RCC 7860 (cell line): ENCODE data around the gene RASAL2.
"Not testable (repeated sequence)": the region's sequence is repeated elsewhere in the genome, so short reads cannot be mapped to it uniquely, and the experiment has no call there.

ENCODE experiments used
- DNase-seq: peaks from one replicate; pipeline ENCODE4 v3.0.0-alpha.2; 2015; ENCODE audit warnings: low spot score
- FAIRE-seq: peaks from 2 replicates; lab custom pipeline; 2012; peaks lifted over from hg19 to GRCh38; lab: Jason Lieb, UNC

The RASAL2 gene

GRCh38 chr1:178109348-178110143, 15.6 kb downstream of the RASAL2 start:
- FAIRE-seq: no peak
- no peak for DNase-seq

DNA sequence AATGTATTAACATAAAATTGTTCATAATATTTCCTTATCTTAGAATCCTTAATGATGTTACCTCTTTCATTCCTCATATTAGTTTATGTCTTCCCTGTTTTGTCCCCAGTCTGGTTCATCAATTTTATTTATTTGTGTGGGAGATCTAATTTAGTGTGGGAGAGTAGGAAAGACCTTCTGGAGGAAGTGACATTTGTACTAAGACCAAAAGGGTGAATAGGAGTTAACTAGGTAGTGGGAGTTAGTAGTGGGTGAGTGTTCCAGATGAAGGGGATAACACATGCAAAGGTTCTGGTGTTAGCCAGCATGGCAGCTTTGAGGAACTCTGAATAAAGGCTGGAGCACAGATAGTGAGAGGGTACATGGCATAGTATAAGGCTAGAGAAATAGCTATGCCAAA, 21.4 kb downstream of the RASAL2 start:
- no peak for FAIRE-seq
- no peak for DNase-seq

DNA sequence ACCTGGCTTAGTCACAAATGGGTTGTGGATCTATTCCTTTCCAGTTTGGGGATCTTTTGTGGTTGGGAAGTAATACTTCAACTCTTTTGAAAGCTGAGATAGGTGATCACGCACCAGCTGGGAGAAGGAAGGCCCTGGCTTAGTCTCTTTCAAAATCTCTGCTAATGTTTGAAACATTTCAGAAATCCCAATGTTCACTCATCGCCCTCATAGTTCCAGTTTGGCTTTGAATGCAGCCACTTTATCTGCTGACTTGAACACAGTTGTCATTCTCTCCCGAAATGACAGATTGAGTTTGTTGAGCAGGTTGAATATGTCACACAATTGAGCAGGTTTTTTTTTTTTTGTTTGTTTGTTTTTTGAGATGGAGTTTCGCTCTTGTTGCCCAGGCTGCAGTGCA, 24.6 kb downstream of the RASAL2 start:
- FAIRE-seq: no peak
- DNase-seq: no peak

DNA sequence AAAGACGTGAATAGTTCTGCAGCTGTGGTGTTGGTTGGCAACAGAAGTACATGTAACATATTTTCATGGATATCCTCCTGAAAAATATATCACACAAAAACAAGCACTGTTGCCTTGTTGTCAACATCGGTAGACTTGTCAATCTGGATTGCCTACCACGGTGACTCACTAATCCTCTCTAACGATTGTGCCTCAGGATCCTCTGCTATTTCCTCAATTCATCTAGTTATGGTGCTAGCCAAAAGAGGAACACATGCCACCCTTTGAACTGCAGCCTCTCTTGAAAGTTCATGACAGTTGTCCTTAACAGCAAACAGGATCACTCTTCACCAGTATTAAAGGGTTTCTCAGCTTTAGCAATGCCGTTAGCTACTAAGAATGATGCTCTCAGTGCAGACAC, 25.7 kb downstream of the RASAL2 start:
- no peak for DNase-seq
- FAIRE-seq: no peak

DNA sequence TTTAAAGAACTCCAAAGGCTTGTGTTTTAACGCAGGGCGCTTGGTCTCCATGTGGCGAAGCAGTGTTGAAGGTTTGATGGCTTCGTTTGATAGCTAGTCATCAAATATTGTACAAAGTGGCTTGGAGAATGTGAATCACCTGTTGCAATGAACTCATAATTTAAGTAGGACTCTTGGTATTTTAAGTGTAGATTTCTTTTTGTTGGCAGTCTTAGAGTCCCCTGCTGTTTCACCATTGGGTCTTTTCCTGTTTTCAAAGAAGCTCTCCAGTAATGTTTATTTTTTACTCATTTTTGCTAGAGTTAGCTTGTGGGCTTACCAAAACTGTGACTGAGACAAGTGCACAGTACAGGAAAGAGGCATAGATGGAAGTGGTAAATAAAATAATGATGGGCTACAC, 26.2 kb downstream of the RASAL2 start:
- DNase-seq: no peak
- FAIRE-seq: no peak

- not testable (repeated sequence) for FAIRE-seq
Observed at GRCh38 chr1:178120520-178121052, 26.7 kb downstream of the RASAL2 start.

DNA sequence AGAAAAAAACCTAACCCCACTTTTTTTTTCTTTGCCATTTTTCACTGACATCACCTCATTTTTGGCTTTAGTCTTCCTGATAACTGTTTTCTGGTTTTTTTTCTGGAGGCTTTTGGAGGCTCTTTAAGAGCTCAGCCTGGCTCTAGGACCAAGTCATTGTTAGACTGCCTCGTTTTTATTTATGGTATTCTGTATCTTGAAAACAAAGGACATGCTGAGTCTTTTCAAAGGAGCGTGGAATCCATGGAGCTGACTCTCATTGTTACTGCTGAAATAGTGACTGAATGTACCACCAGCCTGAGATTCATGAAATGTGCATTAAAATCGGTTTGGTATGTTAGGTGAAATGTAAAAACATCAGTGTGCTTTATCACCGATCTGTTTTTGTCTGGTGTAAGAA, 28.0 kb downstream of the RASAL2 start:
- no peak for FAIRE-seq

More at GRCh38 chr1:178120520-178121052, 26.7 kb downstream of the RASAL2 start:
- DNase-seq: not testable (repeated sequence)

DNA sequence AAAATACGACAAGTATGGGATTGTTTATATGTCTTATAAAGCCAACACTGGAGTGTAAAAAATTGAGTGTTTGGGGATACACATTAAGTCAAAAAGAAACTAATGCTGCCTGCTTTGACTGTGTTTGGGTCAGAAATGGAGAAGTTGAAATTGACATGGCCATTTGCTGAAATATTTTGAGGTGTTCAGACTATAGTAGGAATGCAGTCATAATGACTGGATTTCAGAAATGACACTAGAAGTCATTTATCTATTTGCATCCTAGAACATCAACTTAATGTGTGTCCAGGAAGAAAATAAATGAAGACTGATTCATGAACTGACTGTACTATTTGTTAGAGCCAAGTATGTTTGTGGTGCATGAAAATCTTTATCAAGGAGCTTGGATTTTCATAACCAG, 28.4 kb downstream of the RASAL2 start:
- DNase-seq (no peak), FAIRE-seq (peak; percentile 56)

More for the DNA sequence above, 28.0 kb downstream of the RASAL2 start:
- DNase-seq: no peak

GRCh38 chr1:178124115-178124514, 30.2 kb downstream of the RASAL2 start:
- FAIRE-seq (no peak), DNase-seq (no peak)

GRCh38 chr1:178126261-178126660, 32.4 kb downstream of the RASAL2 start:
- DNase-seq: no peak
- FAIRE-seq: no peak

GRCh38 chr1:178126741-178127185, 32.9 kb downstream of the RASAL2 start:
- peak; percentile 98 for DNase-seq

GRCh38 chr1:178127482-178128191, 33.7 kb downstream of the RASAL2 start:
- FAIRE-seq: no peak
- DNase-seq: no peak

More at GRCh38 chr1:178126741-178127185, 32.9 kb downstream of the RASAL2 start:
- FAIRE-seq: peak; percentile 98

DNA sequence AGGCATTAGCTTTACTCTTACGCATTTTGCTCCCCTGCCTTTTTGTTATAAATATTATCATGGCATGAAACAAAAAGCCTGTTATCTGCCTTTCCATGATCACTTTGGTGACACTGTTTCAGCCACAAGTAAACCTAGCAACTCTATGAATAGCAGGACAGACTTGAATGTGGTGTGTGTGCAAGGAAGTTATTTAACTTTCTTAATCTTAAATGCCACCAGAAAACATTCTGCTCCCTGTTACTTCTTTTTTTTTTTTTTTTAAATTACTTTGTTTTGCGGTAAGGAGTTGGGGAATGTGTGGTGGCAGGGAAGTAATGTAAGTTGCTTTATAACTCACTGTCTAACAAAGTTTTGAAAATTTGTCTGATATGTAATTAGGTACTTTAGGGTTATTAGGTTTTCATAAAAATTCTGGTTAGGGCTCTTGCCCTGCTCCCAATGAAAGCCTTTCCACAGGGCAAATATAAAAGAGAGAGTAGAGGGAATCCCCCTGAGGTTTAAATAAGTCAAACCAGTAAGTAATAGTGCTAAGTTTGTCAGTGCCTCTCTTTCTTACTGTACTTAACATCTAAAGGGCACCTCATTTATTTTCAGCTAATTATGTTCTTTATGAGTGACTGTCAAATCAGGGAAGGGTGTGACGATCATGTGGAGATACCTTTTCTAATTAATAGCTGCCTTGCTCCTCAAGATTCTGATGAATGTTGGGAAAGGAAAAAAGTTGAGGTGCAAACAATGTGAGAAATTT, 39.5 kb downstream of the RASAL2 start:
- FAIRE-seq: peak; percentile 42

DNA sequence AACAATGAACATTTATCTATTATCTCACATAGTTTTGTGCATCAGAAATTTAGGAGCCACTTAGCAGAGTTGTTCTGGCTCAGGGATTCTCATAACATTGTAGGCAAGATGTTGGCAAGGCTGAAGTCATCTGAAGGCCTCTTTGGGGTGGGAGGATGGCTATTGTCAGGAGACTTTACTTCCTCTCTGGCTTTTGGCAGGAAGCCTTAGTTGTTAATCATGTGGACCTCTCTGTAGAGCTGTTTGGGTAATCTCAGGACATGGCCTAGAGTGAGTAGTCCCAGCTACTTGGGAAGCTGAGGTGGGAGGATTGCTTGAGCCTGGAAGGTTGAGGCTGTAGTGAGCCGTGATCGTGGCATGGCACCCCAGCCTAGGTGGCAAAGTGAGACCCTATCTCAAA, 40.2 kb downstream of the RASAL2 start:
- peak; percentile 91 for DNase-seq
- FAIRE-seq: peak; percentile 87

More for the DNA sequence above, 39.5 kb downstream of the RASAL2 start:
- no peak for DNase-seq

DNA sequence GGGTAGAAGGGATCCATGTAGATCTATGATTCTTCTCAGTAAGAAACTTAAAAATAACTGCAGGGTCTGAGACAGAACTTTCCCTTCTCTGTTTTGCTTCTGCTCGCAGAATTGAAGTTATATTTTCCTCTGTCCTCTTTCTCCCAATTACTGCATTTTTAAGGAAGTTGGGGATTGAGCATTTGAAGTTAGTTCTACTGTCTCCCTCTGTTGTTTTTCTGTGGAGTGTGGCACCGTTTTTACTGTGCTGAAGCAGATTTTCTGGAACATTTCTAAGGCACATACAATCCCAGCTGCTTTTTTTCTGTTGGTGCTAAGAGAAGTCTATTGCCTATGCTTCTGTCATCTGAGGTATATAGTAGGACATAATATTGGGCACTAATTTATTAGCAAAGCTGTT, 43.3 kb downstream of the RASAL2 start:
- FAIRE-seq (no peak), DNase-seq (no peak)

DNA sequence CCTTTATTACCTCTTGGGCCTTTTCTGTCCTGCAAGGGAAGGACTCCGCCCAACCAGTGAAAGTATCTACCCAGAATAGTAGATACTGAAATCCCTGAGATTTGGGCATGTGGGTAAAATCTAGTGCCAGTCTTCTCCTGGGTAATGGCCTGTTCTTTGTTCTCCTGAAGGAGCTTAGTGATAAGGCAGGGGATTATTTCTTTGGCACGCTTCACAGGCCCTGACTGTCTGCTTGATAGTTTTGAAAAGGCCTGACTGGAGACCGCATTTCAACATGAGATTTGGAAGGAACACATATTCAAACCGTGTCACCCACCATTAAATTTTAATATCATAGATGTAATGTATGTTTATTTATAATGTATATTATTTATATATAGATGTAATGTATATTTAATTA, 48.9 kb downstream of the RASAL2 start:
- no peak for DNase-seq
- no peak for FAIRE-seq

GRCh38 chr1:178143730-178144690, 50.1 kb downstream of the RASAL2 start:
- DNase-seq (no peak), FAIRE-seq (peak; percentile 47)

DNA sequence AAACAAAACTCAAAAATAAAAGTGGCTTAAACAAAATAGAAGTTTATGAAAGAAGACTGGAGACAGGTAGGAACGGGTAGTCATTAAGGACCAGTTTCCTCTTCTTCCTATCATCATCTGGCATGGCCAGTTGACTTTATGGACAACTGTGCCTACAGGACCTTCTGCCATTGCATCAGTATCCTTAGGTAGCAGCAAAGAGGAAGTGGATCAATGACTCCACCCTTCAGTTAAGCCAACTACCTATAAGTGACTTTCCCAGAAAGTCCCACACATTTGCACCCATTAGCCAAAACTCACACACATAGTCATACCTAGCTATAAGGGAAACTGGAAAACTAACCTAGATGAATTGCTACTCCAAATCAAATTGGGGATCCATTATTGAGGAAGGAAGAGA, 51.7 kb downstream of the RASAL2 start:
- no peak for DNase-seq

DNA sequence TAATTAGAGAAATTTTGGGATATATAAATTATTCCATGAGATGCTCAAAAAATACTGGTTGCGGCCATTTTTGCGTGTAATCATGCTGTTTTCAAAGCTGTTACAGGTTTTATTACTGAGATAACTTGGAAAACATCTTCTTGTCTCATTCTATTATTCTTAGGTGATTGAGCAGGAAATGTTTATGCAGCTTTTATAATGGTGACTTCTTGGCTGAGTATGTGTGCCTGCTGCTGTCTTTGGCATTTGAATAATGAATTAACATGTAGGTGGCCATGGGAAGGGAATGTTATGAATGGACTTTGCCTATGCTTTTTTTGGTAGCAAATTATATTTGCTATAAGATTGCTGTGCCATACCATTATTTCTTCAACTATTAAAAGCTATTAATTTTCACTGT, 52.5 kb downstream of the RASAL2 start:
- DNase-seq: no peak
- no peak for FAIRE-seq

More for the DNA sequence above, 51.7 kb downstream of the RASAL2 start:
- no peak for FAIRE-seq

DNA sequence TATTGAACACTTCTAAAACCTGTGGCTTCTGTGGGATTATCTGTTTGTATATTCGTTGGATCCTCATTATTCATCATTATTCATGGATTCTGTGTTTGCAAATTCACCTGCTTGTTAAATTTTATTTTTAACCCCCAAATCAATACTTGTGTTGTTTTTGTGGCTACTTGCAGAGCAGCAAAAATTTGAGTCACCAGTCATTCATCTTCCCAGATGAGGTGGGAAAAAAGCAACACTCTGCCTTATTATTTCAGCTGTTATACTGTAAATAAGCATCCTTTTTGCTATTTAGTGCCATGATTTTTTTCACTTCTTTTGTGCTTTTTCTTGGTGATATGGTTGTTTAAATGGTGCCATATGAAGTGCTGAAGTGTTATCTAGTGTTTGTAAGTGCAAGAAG, 56.7 kb downstream of the RASAL2 start:
- FAIRE-seq (no peak), DNase-seq (no peak)
